HG03457 (cell line): ENCODE data around the gene ATG10.
"Not testable (repeated sequence)": the region's sequence is repeated elsewhere in the genome, so short reads cannot be mapped to it uniquely, and the experiment has no call there.

Experiments used
- ATAC-seq: cut with Tn5 transposase; IDR thresholded peaks from one replicate; pipeline ENCODE4 v1.9.1; 2021; ENCODE audit warnings: moderate number of reproducible peaks; ENCODE audit not compliant: unreplicated experiment

ATG10 gene

GRCh38 chr5:82111191-82111590 is 139.4 kb downstream of the ATG10 start:
- peak; percentile 67 for ATAC-seq

GRCh38 chr5:82115858-82116257 is 144.0 kb downstream of the ATG10 start:
- no peak for ATAC-seq

- ATAC-seq, result no peak
These were observed 148.1 kb downstream of the ATG10 start for GRCh38 chr5:82119889-82120288.

GRCh38 chr5:82129723-82130285 is 158.0 kb downstream of the ATG10 start:
- ATAC-seq, result no peak

- no peak for ATAC-seq
These were observed 158.8 kb downstream of the ATG10 start for GRCh38 chr5:82130602-82131001.

GRCh38 chr5:82137205-82137604 is 165.4 kb downstream of the ATG10 start:
- ATAC-seq, result no peak

- not testable (repeated sequence) for ATAC-seq
These were observed 168.0 kb downstream of the ATG10 start for GRCh38 chr5:82139837-82140236.

- no peak for ATAC-seq
These were observed 170.5 kb downstream of the ATG10 start for GRCh38 chr5:82142217-82142841.

- no peak for ATAC-seq
These were observed 171.2 kb downstream of the ATG10 start for GRCh38 chr5:82142928-82143577.

- no peak for ATAC-seq
These were observed 176.2 kb downstream of the ATG10 start for GRCh38 chr5:82147860-82148573.

- ATAC-seq, result no peak
These were observed 177.6 kb downstream of the ATG10 start for GRCh38 chr5:82149434-82149833.

GRCh38 chr5:82150559-82150958 is 178.7 kb downstream of the ATG10 start:
- ATAC-seq, result no peak

- no peak for ATAC-seq
These were observed 179.4 kb downstream of the ATG10 start for GRCh38 chr5:82151204-82151603.

- ATAC-seq, result no peak
These were observed 179.8 kb downstream of the ATG10 start for GRCh38 chr5:82151662-82152061.

GRCh38 chr5:82152978-82153481 is 181.2 kb downstream of the ATG10 start:
- no peak for ATAC-seq

GRCh38 chr5:82154776-82155175 is 183.0 kb downstream of the ATG10 start:
- no peak for ATAC-seq

- ATAC-seq, result no peak
These were observed 183.5 kb downstream of the ATG10 start for GRCh38 chr5:82155305-82155704.

- no peak for ATAC-seq
These were observed 185.1 kb downstream of the ATG10 start for GRCh38 chr5:82156874-82157273.

- ATAC-seq, result no peak
These were observed 187.1 kb downstream of the ATG10 start for GRCh38 chr5:82158755-82159413.

- no peak for ATAC-seq
These were observed 189.1 kb downstream of the ATG10 start for GRCh38 chr5:82160948-82161347.

- no peak for ATAC-seq
These were observed 190.8 kb downstream of the ATG10 start for GRCh38 chr5:82162573-82162972.
